ENCODE results near the gene SALL3.

- TF ChIP-seq CTCF (IDR thresholded peaks at IDR 0.05) (no peak), POLR2A (IDR thresholded peaks at IDR 0.05) (no peak), POLR2AphosphoS5 (IDR thresholded peaks at IDR 0.05) (no peak)
Observed at GRCh38 chr18:78937166-78937565, 42.5 kb upstream of the SALL3 start.
